ENCODE results near the gene DGKB.

Gene DGKB

DNA sequence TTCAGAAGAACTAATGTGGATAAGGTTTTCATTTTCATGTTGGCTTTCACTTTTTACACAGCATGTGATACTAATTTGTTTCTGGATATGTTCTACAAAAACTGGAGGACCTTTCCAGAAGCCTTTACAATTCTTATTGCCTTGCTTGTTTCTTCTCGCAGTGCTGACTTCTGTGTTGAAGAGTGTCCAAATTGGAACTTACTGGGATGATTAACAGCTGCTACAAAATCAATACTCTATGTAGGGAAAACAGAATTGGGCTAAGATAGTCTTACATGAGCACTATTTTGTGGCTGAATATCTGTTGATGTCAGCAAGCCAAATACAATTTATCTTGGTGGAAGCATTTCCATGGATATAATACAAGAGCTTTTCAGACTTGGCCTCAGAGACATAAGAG, 351.2 kb downstream of the DGKB start:
- Histone ChIP-seq H3K4me3 (ENCODE audit: low read length in 2 of 2) (no peak overlapping the region), H3K27ac (ENCODE audit: low read length) (no peak overlapping the region), H3K4me1 (ENCODE audit: control insufficient read depth, insufficient read depth, low read length) (no peaks in the 10 kb centered on the region), H3K36me3 (ENCODE audit: control insufficient read depth in 2 of 2, insufficient read depth in 2 of 2, low read length in 2 of 2) (no peaks in the 10 kb centered on the region), H3K27me3 (ENCODE audit: control insufficient read depth in 1 of 2, insufficient read depth in 2 of 2, low read length in 2 of 2) (no peaks in the 10 kb centered on the region), H3K9me3 (ENCODE audit: control insufficient read depth in 2 of 2, low read length in 2 of 2) (no peaks in the 10 kb centered on the region), H3K9ac (ENCODE audit: low read length in 2 of 2) (no peak overlapping the region)

DNA sequence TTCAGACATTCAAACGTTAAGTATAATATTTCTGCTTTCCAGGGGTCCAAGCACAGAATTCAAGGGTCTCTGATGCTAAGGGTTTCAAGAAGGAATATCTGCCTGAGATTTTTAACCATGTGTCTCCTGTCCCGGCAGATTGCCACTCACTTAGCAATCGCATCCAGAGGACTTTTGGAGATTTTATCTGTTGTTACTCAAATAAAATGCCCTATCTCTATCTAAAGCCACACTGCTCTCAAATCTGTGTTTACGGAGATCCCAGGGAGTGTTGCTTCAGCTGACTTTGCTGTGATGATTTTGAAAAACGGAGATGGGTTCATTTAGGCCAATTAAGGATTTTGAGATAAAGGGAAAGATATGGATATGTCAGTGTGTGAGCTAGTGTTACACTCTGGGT, 359.9 kb downstream of the DGKB start:
- H3K4me1 ChIP-seq (ENCODE audit: control insufficient read depth, insufficient read depth, low read length), result no peaks in the 10 kb centered on the region
- no peaks in the 10 kb centered on the region for H3K27me3 ChIP-seq (ENCODE audit: control insufficient read depth in 1 of 2, insufficient read depth in 2 of 2, low read length in 2 of 2)
- no peak overlapping the region for H3K9ac ChIP-seq (ENCODE audit: low read length in 2 of 2)
- H3K4me3 ChIP-seq (ENCODE audit: low read length in 2 of 2), result no peak overlapping the region
- no peak overlapping the region for H3K27ac ChIP-seq (ENCODE audit: low read length)
- no peaks in the 10 kb centered on the region for H3K9me3 ChIP-seq (ENCODE audit: control insufficient read depth in 2 of 2, low read length in 2 of 2)
- no peaks in the 10 kb centered on the region for H3K36me3 ChIP-seq (ENCODE audit: control insufficient read depth in 2 of 2, insufficient read depth in 2 of 2, low read length in 2 of 2)

DNA sequence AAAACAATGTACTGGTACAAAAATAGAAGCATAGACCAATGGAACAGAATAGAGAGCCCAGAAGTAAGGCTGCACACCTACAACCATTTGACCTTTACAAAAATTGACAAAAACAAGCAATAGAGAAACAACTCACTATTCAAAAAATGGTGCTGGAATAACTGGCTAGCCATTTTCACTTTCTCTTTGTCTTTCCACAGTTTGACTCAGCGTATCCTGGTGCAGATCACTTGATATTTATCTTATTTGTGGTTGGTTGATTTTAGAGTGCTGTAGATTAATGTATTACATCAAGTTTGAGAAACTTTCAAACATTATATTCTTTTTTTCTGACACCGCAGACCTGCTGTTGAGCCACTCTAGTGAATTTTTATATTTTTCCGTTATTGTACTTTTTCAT, 381.4 kb downstream of the DGKB start:
- H3K36me3 ChIP-seq (ENCODE audit: control insufficient read depth in 2 of 2, insufficient read depth in 2 of 2, low read length in 2 of 2), result no peaks in the 10 kb centered on the region
- H3K9ac ChIP-seq (ENCODE audit: low read length in 2 of 2), result no peak overlapping the region
- no peak overlapping the region for H3K4me3 ChIP-seq (ENCODE audit: low read length in 2 of 2)
- H3K4me1 ChIP-seq (ENCODE audit: control insufficient read depth, insufficient read depth, low read length), result no peaks in the 10 kb centered on the region
- H3K27me3 ChIP-seq (ENCODE audit: control insufficient read depth in 1 of 2, insufficient read depth in 2 of 2, low read length in 2 of 2), result no peaks in the 10 kb centered on the region
- H3K9me3 ChIP-seq (ENCODE audit: control insufficient read depth in 2 of 2, low read length in 2 of 2), result no peaks in the 10 kb centered on the region
- no peak overlapping the region for H3K27ac ChIP-seq (ENCODE audit: low read length)

DNA sequence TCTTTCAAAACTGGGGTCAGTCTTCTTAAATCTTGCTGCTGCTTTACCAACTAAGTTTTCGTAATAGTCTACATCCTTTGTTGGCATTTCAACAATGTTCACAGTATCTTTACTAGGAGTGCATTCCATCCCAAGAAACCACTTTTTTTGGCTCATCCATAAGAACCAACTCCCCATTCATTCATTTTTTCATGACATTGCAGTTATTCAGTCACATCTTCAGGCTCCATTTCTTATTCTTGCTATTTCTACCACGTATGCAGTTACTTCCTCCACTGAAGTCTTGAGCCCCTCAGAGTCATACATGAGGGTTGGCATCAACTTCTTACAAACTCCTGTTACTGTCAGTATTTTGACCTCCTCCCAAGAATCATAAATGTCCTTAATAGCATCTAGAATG, 392.3 kb downstream of the DGKB start:
- Histone ChIP-seq H3K27me3 (ENCODE audit: control insufficient read depth in 1 of 2, insufficient read depth in 2 of 2, low read length in 2 of 2) (no peaks in the 10 kb centered on the region), H3K4me3 (ENCODE audit: low read length in 2 of 2) (no peak overlapping the region), H3K36me3 (ENCODE audit: control insufficient read depth in 2 of 2, insufficient read depth in 2 of 2, low read length in 2 of 2) (no peaks in the 10 kb centered on the region), H3K9ac (ENCODE audit: low read length in 2 of 2) (no peak overlapping the region), H3K4me1 (ENCODE audit: control insufficient read depth, insufficient read depth, low read length) (no peaks in the 10 kb centered on the region), H3K9me3 (ENCODE audit: control insufficient read depth in 2 of 2, low read length in 2 of 2) (peaks cover 0 to 2% of the 10 kb centered on the region in 2 donors), H3K27ac (ENCODE audit: low read length) (no peak overlapping the region)

DNA sequence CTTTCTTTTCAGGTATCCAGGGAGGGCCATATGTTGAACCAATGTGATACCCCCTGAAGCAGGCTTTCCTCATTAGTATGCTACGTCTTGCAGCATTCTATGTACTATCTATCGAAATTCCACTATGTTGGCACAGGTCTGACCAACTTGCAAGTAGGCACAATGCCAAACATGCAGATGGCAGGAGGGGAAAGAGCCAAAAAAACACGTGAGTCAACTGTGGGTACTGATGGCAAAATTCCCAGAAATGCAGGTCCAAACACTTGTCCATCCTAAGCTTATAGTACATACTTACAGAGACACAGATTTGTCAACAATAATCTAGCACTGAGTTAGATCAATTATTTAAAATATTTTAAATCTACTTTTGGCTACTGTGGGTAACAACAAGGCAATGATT, 394.9 kb downstream of the DGKB start:
- H3K4me1 ChIP-seq (ENCODE audit: control insufficient read depth, insufficient read depth, low read length), result no peaks in the 10 kb centered on the region
- no peaks in the 10 kb centered on the region for H3K27me3 ChIP-seq (ENCODE audit: control insufficient read depth in 1 of 2, insufficient read depth in 2 of 2, low read length in 2 of 2)
- no peaks in the 10 kb centered on the region for H3K36me3 ChIP-seq (ENCODE audit: control insufficient read depth in 2 of 2, insufficient read depth in 2 of 2, low read length in 2 of 2)
- no peak overlapping the region for H3K27ac ChIP-seq (ENCODE audit: low read length)
- no peak overlapping the region for H3K9ac ChIP-seq (ENCODE audit: low read length in 2 of 2)
- no peak overlapping the region for H3K4me3 ChIP-seq (ENCODE audit: low read length in 2 of 2)
- H3K9me3 ChIP-seq (ENCODE audit: control insufficient read depth in 2 of 2, low read length in 2 of 2), result peaks cover 0 to 2% of the 10 kb centered on the region in 2 donors

DNA sequence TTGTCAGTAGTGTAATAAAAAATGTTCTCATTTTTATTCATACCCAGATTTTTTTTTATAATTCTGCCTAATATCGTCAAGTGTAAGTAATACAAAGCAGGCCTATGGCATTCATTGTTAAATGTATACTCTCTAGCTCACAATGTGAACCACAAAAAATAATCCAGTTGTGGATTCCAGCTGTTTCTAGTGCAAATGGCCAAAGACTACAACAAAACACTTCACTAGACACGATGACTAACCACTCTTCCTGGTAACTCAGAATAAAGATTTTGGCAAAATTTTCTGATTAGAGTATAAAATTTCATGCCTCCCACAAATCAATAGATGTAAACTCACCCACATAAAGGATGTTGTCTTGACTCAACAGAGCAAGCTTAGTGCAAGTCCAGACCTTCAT, 396.6 kb downstream of the DGKB start:
- no peak overlapping the region for H3K9ac ChIP-seq (ENCODE audit: low read length in 2 of 2)
- no peaks in the 10 kb centered on the region for H3K9me3 ChIP-seq (ENCODE audit: control insufficient read depth in 2 of 2, low read length in 2 of 2)
- no peaks in the 10 kb centered on the region for H3K36me3 ChIP-seq (ENCODE audit: control insufficient read depth in 2 of 2, insufficient read depth in 2 of 2, low read length in 2 of 2)
- H3K27ac ChIP-seq (ENCODE audit: low read length), result no peak overlapping the region
- H3K4me3 ChIP-seq (ENCODE audit: low read length in 2 of 2), result no peak overlapping the region
- no peaks in the 10 kb centered on the region for H3K27me3 ChIP-seq (ENCODE audit: control insufficient read depth in 1 of 2, insufficient read depth in 2 of 2, low read length in 2 of 2)
- no peaks in the 10 kb centered on the region for H3K4me1 ChIP-seq (ENCODE audit: control insufficient read depth, insufficient read depth, low read length)

DNA sequence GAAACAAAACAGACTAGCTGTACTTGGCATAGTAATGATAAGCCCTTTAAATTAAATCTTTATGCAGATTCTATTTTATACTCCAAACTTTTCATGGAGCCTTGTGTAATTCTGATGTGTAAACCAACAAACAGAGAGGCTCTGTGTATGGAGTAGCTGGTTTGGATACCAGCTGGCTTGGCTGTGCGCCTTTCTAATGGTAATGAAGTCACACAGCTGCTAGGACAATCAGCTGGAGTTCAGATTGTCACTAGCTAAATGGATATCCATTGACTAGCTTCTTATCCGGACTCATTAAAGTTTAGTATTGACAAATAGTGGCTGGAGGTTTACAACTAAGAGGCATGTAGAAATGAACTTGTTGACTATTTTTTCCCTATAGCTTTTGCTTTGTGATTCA, 398.4 kb downstream of the DGKB start:
- Histone ChIP-seq H3K9me3 (ENCODE audit: control insufficient read depth in 2 of 2, low read length in 2 of 2) (no peaks in the 10 kb centered on the region), H3K9ac (ENCODE audit: low read length in 2 of 2) (no peak overlapping the region), H3K36me3 (ENCODE audit: control insufficient read depth in 2 of 2, insufficient read depth in 2 of 2, low read length in 2 of 2) (no peaks in the 10 kb centered on the region), H3K27ac (ENCODE audit: low read length) (no peak overlapping the region), H3K27me3 (ENCODE audit: control insufficient read depth in 1 of 2, insufficient read depth in 2 of 2, low read length in 2 of 2) (no peaks in the 10 kb centered on the region), H3K4me3 (ENCODE audit: low read length in 2 of 2) (no peak overlapping the region), H3K4me1 (ENCODE audit: control insufficient read depth, insufficient read depth, low read length) (no peaks in the 10 kb centered on the region)

DNA sequence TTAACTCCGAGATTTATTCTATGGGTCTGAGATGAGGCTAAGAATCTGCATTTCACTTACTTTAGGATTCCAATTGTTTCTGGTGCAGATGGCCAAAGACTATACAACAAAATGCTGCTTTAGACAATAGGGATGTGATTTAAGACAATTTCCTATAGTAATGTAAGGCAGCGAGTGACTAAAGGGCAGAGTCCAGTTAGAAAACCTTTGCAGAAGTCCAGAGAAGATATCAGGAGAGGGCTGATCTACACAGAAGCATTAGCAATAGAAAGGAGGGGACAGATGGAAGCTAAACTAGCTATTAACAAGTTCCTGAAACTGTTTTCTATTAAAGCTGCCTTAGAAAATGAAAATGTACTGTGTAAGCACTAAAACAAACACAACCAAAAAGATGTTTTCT, 398.9 kb downstream of the DGKB start:
- Histone ChIP-seq H3K36me3 (ENCODE audit: control insufficient read depth in 2 of 2, insufficient read depth in 2 of 2, low read length in 2 of 2) (no peaks in the 10 kb centered on the region), H3K9me3 (ENCODE audit: control insufficient read depth in 2 of 2, low read length in 2 of 2) (no peaks in the 10 kb centered on the region), H3K27me3 (ENCODE audit: control insufficient read depth in 1 of 2, insufficient read depth in 2 of 2, low read length in 2 of 2) (no peaks in the 10 kb centered on the region), H3K9ac (ENCODE audit: low read length in 2 of 2) (no peak overlapping the region), H3K27ac (ENCODE audit: low read length) (no peak overlapping the region), H3K4me1 (ENCODE audit: control insufficient read depth, insufficient read depth, low read length) (no peaks in the 10 kb centered on the region), H3K4me3 (ENCODE audit: low read length in 2 of 2) (no peak overlapping the region)

DNA sequence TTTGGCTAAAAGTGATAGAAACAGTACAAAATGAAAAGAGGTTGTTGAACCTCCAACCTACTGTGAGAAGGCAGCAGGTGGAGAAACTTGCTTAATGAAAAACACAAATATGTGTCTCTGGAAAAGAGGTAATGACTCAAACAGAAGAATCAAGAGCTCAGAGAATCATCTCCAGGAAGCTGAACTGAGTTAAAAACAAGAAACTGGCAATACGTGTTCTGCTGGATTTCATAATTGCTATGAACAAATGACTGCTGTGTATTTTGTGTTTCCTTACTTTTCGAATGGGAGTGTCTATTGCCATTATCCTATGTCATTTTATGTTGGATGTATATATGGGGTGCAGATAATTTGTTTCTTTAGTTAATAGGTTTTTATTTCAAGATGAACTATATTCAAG, 401.1 kb downstream of the DGKB start:
- Histone ChIP-seq H3K9ac (ENCODE audit: low read length in 2 of 2) (no peak overlapping the region), H3K9me3 (ENCODE audit: control insufficient read depth in 2 of 2, low read length in 2 of 2) (no peaks in the 10 kb centered on the region), H3K27me3 (ENCODE audit: control insufficient read depth in 1 of 2, insufficient read depth in 2 of 2, low read length in 2 of 2) (no peaks in the 10 kb centered on the region), H3K4me3 (ENCODE audit: low read length in 2 of 2) (no peak overlapping the region), H3K36me3 (ENCODE audit: control insufficient read depth in 2 of 2, insufficient read depth in 2 of 2, low read length in 2 of 2) (no peaks in the 10 kb centered on the region), H3K27ac (ENCODE audit: low read length) (no peak overlapping the region), H3K4me1 (ENCODE audit: control insufficient read depth, insufficient read depth, low read length) (no peaks in the 10 kb centered on the region)

DNA sequence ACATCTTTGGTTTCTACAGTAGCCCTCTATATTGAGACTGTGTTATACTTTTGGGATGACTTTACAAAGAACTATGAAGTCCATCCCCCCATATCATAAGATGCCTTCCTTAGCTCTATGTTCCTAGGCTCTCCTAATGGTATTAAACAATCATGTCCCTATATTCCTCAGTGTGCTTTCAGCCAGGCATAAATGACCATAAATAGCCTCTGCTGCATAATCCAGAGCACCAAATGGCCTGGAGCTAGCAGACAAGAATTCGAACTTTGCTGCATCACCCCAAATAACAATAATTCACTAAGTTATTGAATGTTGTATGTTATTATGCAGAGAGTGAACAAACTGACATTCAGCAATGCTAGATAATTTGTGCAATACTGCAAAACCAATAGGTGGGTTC, 405.2 kb downstream of the DGKB start:
- no peak overlapping the region for H3K4me3 ChIP-seq (ENCODE audit: low read length in 2 of 2)
- no peak overlapping the region for H3K9ac ChIP-seq (ENCODE audit: low read length in 2 of 2)
- H3K36me3 ChIP-seq (ENCODE audit: control insufficient read depth in 2 of 2, insufficient read depth in 2 of 2, low read length in 2 of 2), result no peaks in the 10 kb centered on the region
- no peaks in the 10 kb centered on the region for H3K27me3 ChIP-seq (ENCODE audit: control insufficient read depth in 1 of 2, insufficient read depth in 2 of 2, low read length in 2 of 2)
- H3K4me1 ChIP-seq (ENCODE audit: control insufficient read depth, insufficient read depth, low read length), result no peaks in the 10 kb centered on the region
- no peak overlapping the region for H3K27ac ChIP-seq (ENCODE audit: low read length)
- no peaks in the 10 kb centered on the region for H3K9me3 ChIP-seq (ENCODE audit: control insufficient read depth in 2 of 2, low read length in 2 of 2)

DNA sequence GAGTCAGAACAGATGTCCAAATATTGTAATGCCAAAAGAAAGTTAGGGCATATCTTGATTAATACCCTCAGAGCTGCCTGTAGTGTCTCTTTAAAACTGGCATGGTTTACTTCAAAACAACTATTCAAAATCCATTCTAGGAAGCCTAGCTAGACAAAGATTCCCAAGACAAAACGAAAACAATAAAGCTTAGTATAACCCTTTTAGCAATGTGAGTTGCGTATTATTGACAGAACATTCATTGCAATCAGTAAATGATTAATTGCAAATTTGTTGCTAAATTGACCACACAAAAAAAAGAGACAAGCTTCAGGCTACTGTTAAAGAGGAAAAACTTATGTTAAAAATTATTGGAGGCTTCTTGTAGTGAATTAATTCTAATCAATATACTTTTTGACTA, 406.9 kb downstream of the DGKB start:
- Histone ChIP-seq H3K27ac (ENCODE audit: low read length) (no peak overlapping the region), H3K4me3 (ENCODE audit: low read length in 2 of 2) (no peak overlapping the region), H3K36me3 (ENCODE audit: control insufficient read depth in 2 of 2, insufficient read depth in 2 of 2, low read length in 2 of 2) (no peaks in the 10 kb centered on the region), H3K4me1 (ENCODE audit: control insufficient read depth, insufficient read depth, low read length) (no peaks in the 10 kb centered on the region), H3K27me3 (ENCODE audit: control insufficient read depth in 1 of 2, insufficient read depth in 2 of 2, low read length in 2 of 2) (no peaks in the 10 kb centered on the region), H3K9me3 (ENCODE audit: control insufficient read depth in 2 of 2, low read length in 2 of 2) (no peaks in the 10 kb centered on the region), H3K9ac (ENCODE audit: low read length in 2 of 2) (no peak overlapping the region)
